ENCODE results near the gene GALNT10. TPM values are rescaled to one million over a fixed set of nuclear protein-coding genes. Genes with fewer than 3 reads are reported as not detected.

The GALNT10 gene
- polyA plus RNA-seq, 1 donor: 12.9 TPM

DNA sequence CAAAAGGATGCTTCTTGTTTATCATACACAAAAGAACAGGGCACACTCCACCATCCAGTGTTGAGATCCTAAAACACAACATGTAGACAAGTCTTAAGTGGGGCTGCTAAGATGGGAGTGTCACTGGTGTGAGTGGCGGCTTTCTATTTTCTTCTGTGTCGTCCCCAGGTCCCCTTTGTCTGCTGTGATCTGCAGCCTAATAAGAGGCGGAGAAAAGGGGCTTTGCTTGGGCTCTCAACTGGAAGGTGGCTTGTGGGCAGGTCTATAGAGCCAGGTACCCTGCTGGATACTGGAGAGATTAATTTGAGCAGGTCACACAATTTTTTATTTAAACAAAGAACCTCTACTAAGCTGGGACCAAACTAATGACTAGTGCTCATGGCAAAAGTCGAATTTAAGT lies 129.2 kb downstream of the GALNT10 start:
- Histone ChIP-seq H3K4me1 (ENCODE audit: control insufficient read depth, insufficient read depth, low read length) (no peaks in the 10 kb centered on the region), H3K27ac (ENCODE audit: low read length) (no peak overlapping the region), H3K4me3 (ENCODE audit: low read length) (no peak overlapping the region), H3K36me3 (ENCODE audit: control insufficient read depth, insufficient read depth, low read length) (no peaks in the 10 kb centered on the region), H3K9me3 (ENCODE audit: control insufficient read depth, low read depth, low read length) (no peaks in the 10 kb centered on the region), H3K27me3 (ENCODE audit: control insufficient read depth, insufficient read depth, low read length) (no peaks in the 10 kb centered on the region)
- WGBS (ENCODE audit: insufficient coverage, low lambda C conversion rate): 73% methylated on average over 1 of the region's 4 CpGs
- no peak for DNase-seq

DNA sequence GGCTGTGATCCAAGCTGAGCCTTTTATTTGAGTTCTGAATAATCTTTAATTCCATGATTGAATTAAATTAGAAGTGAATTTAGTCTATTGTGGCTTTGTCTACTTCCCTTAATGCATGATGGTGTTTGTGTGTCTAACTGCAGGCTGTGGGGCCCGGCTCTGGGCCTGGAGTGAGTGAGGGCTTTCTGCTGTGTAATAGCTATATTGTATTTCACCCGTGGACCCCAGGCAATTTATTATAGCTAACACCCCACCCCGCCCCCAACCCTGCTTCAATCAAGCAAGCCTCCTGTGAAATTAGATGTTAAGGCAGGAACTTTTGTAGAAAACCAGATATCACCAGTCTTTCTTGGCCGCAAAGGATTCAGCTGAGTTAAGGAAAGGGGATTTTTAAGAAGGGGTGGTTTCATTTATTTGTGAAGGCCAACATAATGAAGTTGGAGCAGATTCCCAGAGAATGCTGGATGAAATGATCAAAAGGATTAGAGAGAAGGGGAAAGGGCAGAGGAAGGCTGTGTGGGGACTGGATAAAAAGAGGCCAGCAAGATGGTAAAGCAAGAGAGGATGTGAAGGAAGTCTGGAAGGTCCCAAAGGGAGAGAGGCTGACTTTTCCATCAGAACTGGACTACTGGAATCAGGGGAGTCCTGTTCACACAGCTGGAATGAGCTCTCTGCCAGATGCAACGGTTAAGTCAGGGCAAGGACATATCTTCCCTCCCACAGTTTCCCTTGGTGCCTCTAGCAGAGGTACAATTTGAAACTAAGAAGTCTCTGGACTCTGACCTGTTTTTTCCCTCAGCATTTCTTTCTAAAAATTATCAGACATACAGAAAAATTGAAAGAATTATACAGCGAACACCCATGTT lies 129.9 kb downstream of the GALNT10 start:
- Histone ChIP-seq H3K4me3 (ENCODE audit: low read length) (no peak overlapping the region), H3K9me3 (ENCODE audit: control insufficient read depth, low read depth, low read length) (no peaks in the 10 kb centered on the region), H3K27ac (ENCODE audit: low read length) (no peak overlapping the region), H3K36me3 (ENCODE audit: control insufficient read depth, insufficient read depth, low read length) (no peaks in the 10 kb centered on the region), H3K27me3 (ENCODE audit: control insufficient read depth, insufficient read depth, low read length) (no peaks in the 10 kb centered on the region), H3K4me1 (ENCODE audit: control insufficient read depth, insufficient read depth, low read length) (no peaks in the 10 kb centered on the region)
- no peak for DNase-seq
- WGBS (ENCODE audit: insufficient coverage, low lambda C conversion rate): 90% methylated on average over 2 of the region's 6 CpGs

DNA sequence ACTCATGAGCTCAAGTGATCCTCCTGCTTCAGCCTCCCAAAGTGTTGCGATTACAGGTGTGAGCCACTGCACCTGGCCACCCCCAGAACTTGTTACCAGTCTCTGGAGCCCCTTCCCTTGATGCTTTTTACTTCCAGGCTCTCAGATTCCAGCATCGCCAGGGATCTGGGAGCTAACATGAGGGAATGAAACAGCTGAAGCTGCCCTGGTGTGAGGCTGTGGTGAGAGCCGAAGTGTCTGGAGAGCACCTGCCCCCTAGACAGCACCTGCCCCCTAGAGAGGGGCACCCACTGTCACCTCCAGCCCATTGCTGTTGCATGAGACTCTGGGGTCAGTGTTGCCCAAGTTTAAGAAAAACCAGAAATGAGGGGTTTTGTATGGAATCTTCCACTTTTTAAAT lies 131.0 kb downstream of the GALNT10 start:
- no peak for DNase-seq
- Histone ChIP-seq H3K36me3 (ENCODE audit: control insufficient read depth, insufficient read depth, low read length) (no peaks in the 10 kb centered on the region), H3K27me3 (ENCODE audit: control insufficient read depth, insufficient read depth, low read length) (no peaks in the 10 kb centered on the region), H3K4me1 (ENCODE audit: control insufficient read depth, insufficient read depth, low read length) (no peaks in the 10 kb centered on the region), H3K9me3 (ENCODE audit: control insufficient read depth, low read depth, low read length) (no peaks in the 10 kb centered on the region), H3K27ac (ENCODE audit: low read length) (no peak overlapping the region), H3K4me3 (ENCODE audit: low read length) (no peak overlapping the region)
- no CpG with 5 or more reads among the region's 3 CpGs for WGBS (ENCODE audit: insufficient coverage, low lambda C conversion rate)

DNA sequence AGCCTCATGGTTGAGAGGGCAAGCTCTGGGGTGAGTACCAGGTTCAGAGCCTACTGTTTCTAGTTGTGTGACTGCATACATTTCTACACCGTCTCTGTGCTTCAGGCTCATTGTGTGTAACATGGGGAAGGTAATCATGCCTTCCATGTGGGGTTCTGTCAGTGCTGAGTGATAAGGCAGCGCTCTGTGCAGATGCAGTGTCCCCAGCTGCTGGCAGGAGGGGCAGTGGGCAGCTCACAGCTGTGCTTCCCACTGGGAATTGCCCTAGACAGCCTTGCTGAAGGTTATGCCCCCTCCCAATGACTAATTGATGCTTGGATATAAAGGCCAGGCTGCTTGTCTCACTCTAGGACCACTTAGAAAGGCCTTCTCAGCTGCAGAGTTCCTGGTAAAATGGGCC lies 133.5 kb downstream of the GALNT10 start:
- Histone ChIP-seq H3K9me3 (ENCODE audit: control insufficient read depth, low read depth, low read length) (no peaks in the 10 kb centered on the region), H3K27me3 (ENCODE audit: control insufficient read depth, insufficient read depth, low read length) (no peaks in the 10 kb centered on the region)

DNA sequence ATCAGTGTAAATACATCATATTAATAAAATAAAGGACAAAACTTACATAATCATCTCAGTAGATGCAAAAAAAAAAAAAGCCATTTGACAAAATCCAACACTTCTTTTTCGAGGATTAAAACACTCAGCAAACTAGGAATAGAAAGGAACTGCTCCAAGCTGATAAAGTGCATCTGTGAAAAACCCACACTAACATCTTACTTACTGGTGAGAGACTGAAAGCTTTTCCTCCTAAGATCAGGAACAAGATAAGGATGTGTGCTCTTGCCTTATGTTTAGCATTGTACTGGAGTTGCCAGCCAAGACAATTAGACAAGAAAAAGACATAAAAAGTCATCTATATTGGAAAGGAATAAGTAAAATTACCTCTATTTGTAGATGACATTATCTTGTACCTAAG lies 135.0 kb downstream of the GALNT10 start:
- H3K36me3 ChIP-seq (ENCODE audit: control insufficient read depth, insufficient read depth, low read length): peaks cover 5% of the 10 kb centered on the region
- H3K27ac ChIP-seq (ENCODE audit: low read length): no peak overlapping the region
- WGBS (ENCODE audit: insufficient coverage, low lambda C conversion rate): no CpG with 5 or more reads among the region's 1 CpG
- H3K4me3 ChIP-seq (ENCODE audit: low read length): no peak overlapping the region
- no peaks in the 10 kb centered on the region for H3K9me3 ChIP-seq (ENCODE audit: control insufficient read depth, low read depth, low read length)
- no peaks in the 10 kb centered on the region for H3K27me3 ChIP-seq (ENCODE audit: control insufficient read depth, insufficient read depth, low read length)
- H3K4me1 ChIP-seq (ENCODE audit: control insufficient read depth, insufficient read depth, low read length): no peaks in the 10 kb centered on the region
- no peak for DNase-seq

More for the DNA sequence above, 133.5 kb downstream of the GALNT10 start:
- Histone ChIP-seq H3K27ac (ENCODE audit: low read length) (no peak overlapping the region), H3K4me1 (ENCODE audit: control insufficient read depth, insufficient read depth, low read length) (no peaks in the 10 kb centered on the region), H3K36me3 (ENCODE audit: control insufficient read depth, insufficient read depth, low read length) (no peaks in the 10 kb centered on the region), H3K4me3 (ENCODE audit: low read length) (no peak overlapping the region)
- WGBS (ENCODE audit: insufficient coverage, low lambda C conversion rate): no CpG with 5 or more reads among the region's 2 CpGs
- no peak for DNase-seq

DNA sequence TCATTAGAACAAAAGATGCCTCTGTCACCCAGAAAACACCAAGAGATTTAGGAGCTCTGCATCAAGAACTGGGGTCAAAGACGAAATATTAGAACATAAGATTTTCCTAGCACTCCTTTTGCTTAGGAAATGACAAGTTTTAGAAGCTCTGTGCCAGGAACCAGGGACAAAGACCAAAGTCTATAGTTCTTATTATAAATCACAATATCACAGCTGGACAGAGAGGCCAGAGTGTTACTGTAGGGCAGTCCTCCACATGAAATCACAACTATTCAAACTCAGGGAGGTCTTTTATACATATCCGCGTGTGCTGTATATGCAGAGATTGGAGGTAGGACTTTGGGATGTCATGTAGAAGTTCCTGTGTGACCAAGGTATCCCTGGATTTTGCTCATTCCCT lies 138.5 kb downstream of the GALNT10 start:
- DNase-seq: no peak
- Histone ChIP-seq H3K9me3 (ENCODE audit: control insufficient read depth, low read depth, low read length) (no peaks in the 10 kb centered on the region), H3K4me1 (ENCODE audit: control insufficient read depth, insufficient read depth, low read length) (no peaks in the 10 kb centered on the region), H3K36me3 (ENCODE audit: control insufficient read depth, insufficient read depth, low read length) (peaks cover 13% of the 10 kb centered on the region), H3K27me3 (ENCODE audit: control insufficient read depth, insufficient read depth, low read length) (no peaks in the 10 kb centered on the region), H3K27ac (ENCODE audit: low read length) (no peak overlapping the region), H3K4me3 (ENCODE audit: low read length) (no peak overlapping the region)
- no CpG with 5 or more reads among the region's 3 CpGs for WGBS (ENCODE audit: insufficient coverage, low lambda C conversion rate)

DNA sequence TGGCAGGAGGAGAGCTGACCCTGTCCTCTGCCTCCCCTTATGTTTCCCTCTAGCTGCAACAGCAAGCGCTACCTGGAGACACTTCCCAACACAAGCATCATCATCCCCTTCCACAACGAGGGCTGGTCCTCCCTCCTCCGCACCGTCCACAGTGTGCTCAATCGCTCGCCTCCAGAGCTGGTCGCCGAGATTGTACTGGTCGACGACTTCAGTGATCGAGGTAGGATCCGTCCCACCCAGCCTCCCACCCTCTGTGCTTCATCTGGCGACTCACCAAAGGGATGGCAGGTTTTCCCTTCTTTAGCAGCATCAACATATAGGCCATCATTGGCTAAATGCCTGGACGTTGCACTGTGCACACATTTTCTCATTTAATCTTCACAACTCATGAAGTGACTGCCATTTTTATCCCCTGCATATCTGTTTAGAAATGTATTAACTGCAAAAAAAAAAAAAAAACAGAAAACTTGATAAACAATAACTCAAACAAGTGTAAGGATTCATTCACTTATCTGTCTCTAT lies 139.0 kb downstream of the GALNT10 start:
- Histone ChIP-seq H3K36me3 (ENCODE audit: control insufficient read depth, insufficient read depth, low read length) (peaks cover 13% of the 10 kb centered on the region), H3K27me3 (ENCODE audit: control insufficient read depth, insufficient read depth, low read length) (no peaks in the 10 kb centered on the region), H3K4me1 (ENCODE audit: control insufficient read depth, insufficient read depth, low read length) (no peaks in the 10 kb centered on the region), H3K9me3 (ENCODE audit: control insufficient read depth, low read depth, low read length) (no peaks in the 10 kb centered on the region), H3K27ac (ENCODE audit: low read length) (no peak overlapping the region), H3K4me3 (ENCODE audit: low read length) (no peak overlapping the region)
- WGBS (ENCODE audit: insufficient coverage, low lambda C conversion rate): no CpG with 5 or more reads among the region's 14 CpGs
- no peak for DNase-seq

DNA sequence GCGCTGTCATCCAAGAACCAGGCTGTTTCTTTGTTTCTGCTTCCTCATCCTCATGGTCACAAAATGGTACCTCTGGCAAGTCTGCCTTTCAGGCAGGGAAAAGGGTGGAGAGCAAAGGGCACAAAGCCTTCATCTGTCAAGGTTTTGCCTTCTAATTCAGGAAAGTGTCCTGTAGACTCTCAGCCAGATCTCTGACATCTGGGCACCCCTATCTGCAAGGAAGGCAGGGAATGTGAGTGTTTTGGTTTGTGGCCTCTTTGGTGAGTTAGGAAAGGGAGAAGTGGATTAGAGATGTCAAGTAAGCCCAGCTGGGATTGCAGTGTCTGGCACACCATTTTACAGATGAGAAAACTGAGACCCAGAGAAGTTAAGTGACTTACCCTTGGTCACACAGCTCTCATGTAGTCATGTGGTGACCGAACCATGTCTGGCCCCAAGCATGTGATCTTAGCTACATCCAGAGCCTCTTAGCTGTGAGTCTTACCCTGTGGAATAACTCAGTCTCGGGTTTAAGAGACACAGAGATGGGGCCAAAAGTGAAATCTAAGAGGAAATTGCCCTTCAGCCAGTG lies 139.6 kb downstream of the GALNT10 start:
- peaks cover 13% of the 10 kb centered on the region for H3K36me3 ChIP-seq (ENCODE audit: control insufficient read depth, insufficient read depth, low read length)
- no peaks in the 10 kb centered on the region for H3K9me3 ChIP-seq (ENCODE audit: control insufficient read depth, low read depth, low read length)
- H3K4me1 ChIP-seq (ENCODE audit: control insufficient read depth, insufficient read depth, low read length): no peaks in the 10 kb centered on the region
- no peak for DNase-seq
- no peak overlapping the region for H3K27ac ChIP-seq (ENCODE audit: low read length)
- H3K4me3 ChIP-seq (ENCODE audit: low read length): no peak overlapping the region
- WGBS (ENCODE audit: insufficient coverage, low lambda C conversion rate): no CpG with 5 or more reads among the region's 3 CpGs
- no peaks in the 10 kb centered on the region for H3K27me3 ChIP-seq (ENCODE audit: control insufficient read depth, insufficient read depth, low read length)

DNA sequence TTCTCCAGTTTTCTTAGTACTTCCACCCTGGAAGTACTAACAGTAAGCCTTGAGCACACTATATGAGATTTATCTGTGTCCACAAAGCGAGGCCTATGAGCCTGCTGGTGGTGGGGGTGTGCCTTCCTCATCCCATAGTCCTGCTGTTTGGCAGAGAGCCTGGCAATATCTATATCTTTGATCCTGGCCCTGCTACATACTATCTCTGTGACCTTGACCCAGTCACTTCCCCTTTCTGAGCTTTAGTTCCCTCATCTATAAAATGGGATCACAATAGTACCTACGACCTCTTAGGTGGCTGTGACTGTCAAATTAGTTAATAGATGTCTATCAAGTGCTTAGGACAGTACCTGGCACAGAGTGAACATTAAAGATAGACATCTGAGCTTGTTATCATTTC lies 140.7 kb downstream of the GALNT10 start:
- whole genome bisulfite sequencing (ENCODE audit: insufficient coverage, low lambda C conversion rate): no CpG with 5 or more reads among the region's 2 CpGs
- Histone ChIP-seq H3K27me3 (ENCODE audit: control insufficient read depth, insufficient read depth, low read length) (no peaks in the 10 kb centered on the region), H3K4me3 (ENCODE audit: low read length) (no peak overlapping the region), H3K4me1 (ENCODE audit: control insufficient read depth, insufficient read depth, low read length) (no peaks in the 10 kb centered on the region), H3K27ac (ENCODE audit: low read length) (no peak overlapping the region), H3K36me3 (ENCODE audit: control insufficient read depth, insufficient read depth, low read length) (peaks cover 13% of the 10 kb centered on the region), H3K9me3 (ENCODE audit: control insufficient read depth, low read depth, low read length) (no peaks in the 10 kb centered on the region)
- no peak for DNase-seq

DNA sequence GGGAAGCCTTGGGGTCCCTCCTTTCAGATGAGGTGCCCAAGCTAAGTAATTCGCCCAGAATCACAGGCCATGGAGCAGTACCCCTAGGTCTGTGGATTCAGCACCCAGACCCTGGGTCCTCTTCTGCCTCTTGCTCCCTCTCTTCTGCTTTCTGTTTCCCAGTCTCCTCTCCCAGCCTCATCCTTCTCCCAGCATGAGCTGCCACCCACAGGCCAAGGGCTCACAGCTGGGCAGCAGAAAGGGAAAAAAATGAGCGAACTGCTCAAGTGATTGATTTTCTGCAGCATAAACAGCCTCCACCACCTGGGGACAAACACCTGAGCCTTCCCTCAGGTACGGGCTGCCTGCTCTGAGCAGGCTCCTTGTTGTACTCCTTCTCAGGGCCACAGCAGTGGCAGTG lies 141.4 kb downstream of the GALNT10 start:
- H3K27me3 ChIP-seq (ENCODE audit: control insufficient read depth, insufficient read depth, low read length): no peaks in the 10 kb centered on the region
- peaks cover 13% of the 10 kb centered on the region for H3K36me3 ChIP-seq (ENCODE audit: control insufficient read depth, insufficient read depth, low read length)

More for the DNA sequence above, 141.4 kb downstream of the GALNT10 start:
- H3K27ac ChIP-seq (ENCODE audit: low read length): no peak overlapping the region
- no CpG with 5 or more reads among the region's 3 CpGs for WGBS (ENCODE audit: insufficient coverage, low lambda C conversion rate)
- H3K4me3 ChIP-seq (ENCODE audit: low read length): no peak overlapping the region
- no peaks in the 10 kb centered on the region for H3K4me1 ChIP-seq (ENCODE audit: control insufficient read depth, insufficient read depth, low read length)
- DNase-seq: no peak
- no peaks in the 10 kb centered on the region for H3K9me3 ChIP-seq (ENCODE audit: control insufficient read depth, low read depth, low read length)
